Common myeloid progenitor, CD34-positive (primary cell): ENCODE results near the gene ZFAND6.

Experiments
- CTCF ChIA-PET: fragments of 350-600 bp; sonication (Branson Sonifier 250); formaldehyde crosslinking; loops from one replicate; lab custom pipeline; 2021; ENCODE audit warnings: antibody characterized with exemption; lab: Charles Lee
- POLR2A ChIA-PET: fragments of 350-600 bp; sonication (Branson Sonifier 250); formaldehyde crosslinking; loops from one replicate; lab custom pipeline; 2021; ENCODE audit warnings: antibody characterized with exemption; lab: Charles Lee
- DNase-seq, 3 donors: peaks; one replicate each; pipeline versions ENCODE4 v3.0.0 to v3.0.0-alpha.2; 2013
- H3K27ac ChIP-seq, 2 experiments: 1 replicate in 1 of 2; 2 replicates in 1 of 2; pipeline ENCODE4 v1.7.0; 2013; ENCODE audit warnings: inconsistent platforms in 2 of 2, low read length in 2 of 2, mild to moderate bottlenecking in 2 of 2, low read depth in 1 of 2, moderate library complexity in 1 of 2; ENCODE audit not compliant: severe bottlenecking in 2 of 2, insufficient read depth in 1 of 2, poor library complexity in 1 of 2
- H3K27me3 ChIP-seq, 5 experiments: replicated peaks in 2 of 5; 1 replicate in 3 of 5; 2 replicates in 2 of 5; pipeline versions ENCODE4 v1.6.1 to v1.7.0; 2013; ENCODE audit warnings: low read length in 4 of 5, mild to moderate bottlenecking in 2 of 5, moderate library complexity in 2 of 5, inconsistent platforms in 1 of 5; ENCODE audit not compliant: insufficient read depth in 5 of 5, control insufficient read depth in 4 of 5
- H3K36me3 ChIP-seq, 4 experiments: 1 replicate in 2 of 4; 2 replicates in 2 of 4; pipeline versions ENCODE4 v1.6.1 to v1.7.0; 2013; ENCODE audit warnings: low read length in 3 of 4, control low read depth in 1 of 4, mild to moderate bottlenecking in 1 of 4; ENCODE audit not compliant: control insufficient read depth in 4 of 4, insufficient read depth in 4 of 4
- H3K4me1 ChIP-seq, 4 experiments: 1 replicate in 3 of 4; 2 replicates in 1 of 4; pipeline versions ENCODE4 v1.6.1 to v1.7.1; 2013; ENCODE audit warnings: low read length in 3 of 4, mild to moderate bottlenecking in 3 of 4, control low read depth in 1 of 4, inconsistent platforms in 1 of 4, moderate library complexity in 1 of 4; ENCODE audit not compliant: control insufficient read depth in 4 of 4, insufficient read depth in 4 of 4; ENCODE audit errors: control extremely low read depth in 1 of 4
- H3K4me3 ChIP-seq, 7 experiments: 1 replicate in 4 of 7; 2 replicates in 3 of 7; pipeline versions ENCODE4 v1.5.1 to v1.7.0; 2013; ENCODE audit warnings: mild to moderate bottlenecking in 7 of 7, low read length in 6 of 7, moderate library complexity in 6 of 7, inconsistent platforms in 2 of 7, low read depth in 2 of 7, control low read depth in 1 of 7; ENCODE audit not compliant: insufficient read depth in 4 of 7, control insufficient read depth in 1 of 7; ENCODE audit errors: extremely low read depth in 1 of 7
- H3K9me3 ChIP-seq, 5 experiments: 1 replicate in 4 of 5; 2 replicates in 1 of 5; pipeline versions ENCODE4 v1.6.1 to v1.7.1; 2013; ENCODE audit warnings: low read length in 4 of 5, mild to moderate bottlenecking in 2 of 5, inconsistent platforms in 1 of 5, low read depth in 1 of 5, moderate library complexity in 1 of 5; ENCODE audit not compliant: control insufficient read depth in 4 of 5, insufficient read depth in 2 of 5; ENCODE audit errors: control extremely low read depth in 1 of 5
- WGBS: methylation state at CpG from one replicate; pipeline ENCODE4 v1.1.5; 2013; ENCODE audit not compliant: insufficient coverage; 5-methylcytosine and 5-hydroxymethylcytosine counted together

The ZFAND6 gene

GRCh38 chr15:80185152-80185551, 125.7 kb downstream of the ZFAND6 start:
- ChIA-PET CTCF (no interaction called here), POLR2A (no interaction called here)
- Histone ChIP-seq H3K4me1 (no peaks in the 10 kb centered on the region), H3K9me3 (peaks cover 0 to 3% (median 0%) of the 10 kb centered on the region in 5 experiments), H3K36me3 (peaks cover 9 to 88% (median 61%) of the 10 kb centered on the region in 4 experiments), H3K27ac (no peak overlapping the region), H3K4me3 (no peak overlapping the region), H3K27me3 (no peaks in the 10 kb centered on the region)
- WGBS: 100% methylated on average over 2 of the region's 2 CpGs
- DNase-seq: no peak

- no peak for DNase-seq
- ChIA-PET CTCF (no interaction called here), POLR2A (no interaction called here)
- Histone ChIP-seq H3K36me3 (peaks cover 9 to 79% (median 55%) of the 10 kb centered on the region in 4 experiments), H3K27ac (no peak overlapping the region), H3K27me3 (no peaks in the 10 kb centered on the region), H3K4me1 (no peaks in the 10 kb centered on the region), H3K9me3 (peaks cover 0 to 3% (median 0%) of the 10 kb centered on the region in 5 experiments), H3K4me3 (no peak overlapping the region)
- WGBS: 100% methylated on average over 5 of the region's 7 CpGs
Observed at GRCh38 chr15:80186066-80186465, 126.6 kb downstream of the ZFAND6 start.

- DNase-seq: no peak
- peaks cover 9 to 74% (median 50%) of the 10 kb centered on the region in 4 experiments for H3K36me3 ChIP-seq
- no peak overlapping the region for H3K27ac ChIP-seq
- no peaks in the 10 kb centered on the region for H3K4me1 ChIP-seq
- 100% methylated on average over 1 of the region's 1 CpG for WGBS
- ChIA-PET CTCF (no interaction called here), POLR2A (no interaction called here)
- H3K9me3 ChIP-seq: peaks cover 0 to 3% (median 0%) of the 10 kb centered on the region in 5 experiments
- H3K4me3 ChIP-seq: no peak overlapping the region
- H3K27me3 ChIP-seq: no peaks in the 10 kb centered on the region
Observed at GRCh38 chr15:80186597-80186996, 127.1 kb downstream of the ZFAND6 start.
